K562 (cell line): ENCODE data around the gene SPINK5. TPM values are rescaled to one million over a fixed set of nuclear protein-coding genes. Genes with fewer than 3 reads are reported as not detected.

Source experiments
- ATAC-seq: fragments of 200-7000 bp; cut with Tn5 transposase; 3 replicates; pipeline ENCODE4 v1.9.1; 2020; ENCODE audit warnings: moderate library complexity
- BruUV-seq: library from RNA; stranded (reverse); fragments of 400-500 nt; replicated peaks from 2 replicates; lab custom pipeline; 2021; lab: Mats Ljungman, UMichigan
- CTCF ChIA-PET: fragments of 300-600 bp; formaldehyde crosslinking; extraction: SDS; loops from one replicate; lab custom pipeline; 2021; ENCODE audit warnings: low intra/inter-chr PET ratio; lab: Yijun Ruan, JAX
- POLR2A ChIA-PET: fragments of 300-600, 350-650 bp; sonication (Branson Sonifier 250); formaldehyde crosslinking; extraction: SDS; loops from one replicate; lab custom pipeline; 2021; ENCODE audit warnings: antibody characterized with exemption, inconsistent platforms; lab: Yijun Ruan, JAX
- DNase-seq, 4 experiments: peaks; one replicate each; pipeline versions ENCODE4 v3.0.0 to v3.0.0-alpha.2; 2011 to 2018; ENCODE audit warnings: low spot score in 3 of 4, mixed read lengths in 3 of 4; ENCODE audit errors: extremely low read depth in 1 of 4
- FAIRE-seq: peaks from 2 replicates; lab custom pipeline; 2011; peaks lifted over from hg19 to GRCh38; lab: Jason Lieb, UNC
- H2AFZ ChIP-seq: 2 replicates; pipeline ENCODE4 v1.6.0; 2011; ENCODE audit warnings: low read depth, low read length, control low read depth, inconsistent platforms
- H3K27ac ChIP-seq: fragments of 200-600 bp; 3 replicates; pipeline ENCODE4 v1.8.0; 2011; ENCODE audit warnings: low read depth, mild to moderate bottlenecking, control low read depth, inconsistent platforms, low read length, moderate library complexity, mixed read lengths; ENCODE audit errors: extremely low read depth
- H3K27me3 ChIP-seq, 2 experiments: fragments of 300-600 bp in 1 of 2; 2 replicates in 1 of 2; 3 replicates in 1 of 2; pipeline versions ENCODE4 v1.6.0 to v1.8.0; 2011; ENCODE audit warnings: inconsistent platforms in 2 of 2, low read length in 2 of 2, mild to moderate bottlenecking in 1 of 2, mixed read lengths in 1 of 2, moderate library complexity in 1 of 2; ENCODE audit not compliant: control insufficient read depth in 2 of 2, insufficient read depth in 2 of 2
- H3K36me3 ChIP-seq: fragments of 300-600 bp; 3 replicates; pipeline ENCODE4 v1.8.0; 2011; ENCODE audit warnings: mild to moderate bottlenecking, low read length, inconsistent platforms; ENCODE audit not compliant: control insufficient read depth, insufficient read depth
- H3K4me1 ChIP-seq, 2 experiments: fragments of 200-600 bp in 1 of 2; replicated peaks in 1 of 2; 2 replicates in 1 of 2; 3 replicates in 1 of 2; pipeline versions ENCODE4 v1.5.1 to v1.8.0; 2011; ENCODE audit warnings: inconsistent platforms in 2 of 2, low read length in 2 of 2, mild to moderate bottlenecking in 1 of 2, mixed read lengths in 1 of 2, moderate library complexity in 1 of 2; ENCODE audit not compliant: control insufficient read depth in 2 of 2, insufficient read depth in 2 of 2
- H3K4me2 ChIP-seq: 2 replicates; pipeline ENCODE4 v1.6.1; 2011; ENCODE audit warnings: low read length, control low read depth, inconsistent platforms, mixed read lengths; ENCODE audit not compliant: insufficient read depth
- H3K4me3 ChIP-seq: fragments of 200-600 bp; sonication (generic), shearing (Covaris generic); 2 replicates; pipeline ENCODE4 v1.5.1; 2016; ENCODE audit warnings: control low read depth, inconsistent platforms
- H3K79me2 ChIP-seq: fragments of 200-600 bp; 3 replicates; pipeline ENCODE4 v1.8.0; 2011; ENCODE audit warnings: low read length, inconsistent platforms; ENCODE audit not compliant: control insufficient read depth, insufficient read depth
- H3K9ac ChIP-seq, 2 experiments: 2 replicates each; pipeline versions ENCODE4 v1.6.0 to v1.6.1; 2011; ENCODE audit warnings: low read depth in 2 of 2, low read length in 2 of 2, control low read depth in 1 of 2, inconsistent platforms in 1 of 2, mild to moderate bottlenecking in 1 of 2, mixed read lengths in 1 of 2; ENCODE audit not compliant: insufficient read depth in 1 of 2
- H3K9me1 ChIP-seq: one replicate; pipeline ENCODE4 v1.6.0; 2011; ENCODE audit warnings: inconsistent platforms, mild to moderate bottlenecking, low read length, moderate library complexity; ENCODE audit not compliant: control insufficient read depth, insufficient read depth
- H3K9me3 ChIP-seq: replicated peaks from 2 replicates; pipeline ENCODE4 v1.5.1; 2011; ENCODE audit warnings: low read depth, low read length, inconsistent platforms; ENCODE audit not compliant: control insufficient read depth, insufficient read depth
- H4K20me1 ChIP-seq: replicated peaks from 2 replicates; pipeline ENCODE4 v1.6.1; 2011; ENCODE audit warnings: low read length, inconsistent platforms, mixed read lengths; ENCODE audit not compliant: control insufficient read depth, insufficient read depth
- MAFG ChIP-seq: fragments of 450-650 bp; conservative IDR thresholded peaks from 2 replicates; pipeline ENCODE4 v1.6.1; 2016; ENCODE audit warnings: missing genetic modification characterization, missing compliant biosample characterization
- RCOR1 ChIP-seq, 2 experiments: IDR thresholded peaks; 2 replicates each; pipeline ENCODE4 v1.6.1; 2012; ENCODE audit warnings: low read depth in 2 of 2, low read length in 2 of 2, borderline replicate concordance in 1 of 2, improper control_type of control experiment in 1 of 2
- SNAPC5 ChIP-seq: fragments of 250-450 bp; sonication (Bioruptor Pico); IDR thresholded peaks from 2 replicates; pipeline ENCODE4 v1.8.0; 2021; ENCODE audit warnings: moderate library complexity, mild to moderate bottlenecking, inconsistent platforms
- USF2 ChIP-seq: sonication (generic); formaldehyde crosslinking; IDR thresholded peaks from 2 replicates; pipeline ENCODE4 v1.5.0; 2020; ENCODE audit warnings: missing genetic modification reagents
- ZNF134 ChIP-seq: fragments of 250-450 bp; sonication (Bioruptor Pico); conservative IDR thresholded peaks from 2 replicates; pipeline ENCODE4 v1.4.0; 2020
- WGBS: fragments of 100-300 bp; shearing (Covaris generic); methylation state at CpG from one replicate; pipeline ENCODE4 v1.1.6; 2016; ENCODE audit warnings: low coverage, mixed read lengths; ENCODE audit not compliant: insufficient coverage; ENCODE audit errors: missing lambda C conversion rate; 5-methylcytosine and 5-hydroxymethylcytosine counted together
- in situ Hi-C: fragments of 300-500 bp; cut with MboI; formaldehyde crosslinking; loops from 4 replicates; pipeline ENCODE4 v1.15.0; 2018; ENCODE audit warnings: inconsistent platforms, mixed read lengths
- intact Hi-C: fragments of 100-400 bp; cut with micrococcal nuclease; formaldehyde crosslinking; loops from 2 replicates; pipeline ENCODE4 v1.14.2; 2022
- polyA plus RNA-seq, 8 experiments: library from polyadenylated mRNA; depleted of rRNA in 4 of 8; stranded (reverse) in 5 of 8; unstranded in 3 of 8; fragments of >200 nt; fragmentation: Nextera tagmentation in 2 of 8; fragmentation: Illumina TruSeq in 1 of 8; extraction: Ambion mirVana in 2 of 8; extraction: Trizol in 1 of 8; gene quantifications; 2 replicates each; pipeline versions ENCODE4 v1.2.1 to v1.2.3, GENCODE V29; 2011 to 2014; ENCODE audit warnings: inconsistent platforms in 1 of 8, missing spikeins in 1 of 8
- total RNA-seq, 7 experiments: library from RNA; depleted of rRNA in 6 of 7; stranded (reverse); fragments of >200 nt in 6 of 7; fragmentation: Illumina TruSeq in 2 of 7; extraction: Trizol in 2 of 7; gene quantifications; 2 replicates each; pipeline versions ENCODE4 v1.2.1 to v1.2.3, GENCODE V29; 2011 to 2021; ENCODE audit warnings: low replicate concordance in 1 of 7

The SPINK5 gene
- total and polyA plus RNA-seq, 9 of the 15 experiments (the other 6 are each of a cell fraction or from before 2014, with no cell fraction given), result 0.07 to 0.68 (median 0.16) TPM; not detected in 1

GRCh38 chr5:148176480-148176879 lies 112.7 kb downstream of the SPINK5 start:
- no peaks in the 10 kb centered on the region for H3K27me3 ChIP-seq
- no peaks in the 10 kb centered on the region for H3K9me3 ChIP-seq
- no peak for DNase-seq
- H3K9me1 ChIP-seq, result no peaks in the 10 kb centered on the region
- no TSS peak for BruUV-seq
- no peak for ATAC-seq
- ChIA-PET POLR2A (no interaction called here), CTCF (no interaction called here)
- H4K20me1 ChIP-seq, result no peaks in the 10 kb centered on the region
- no peak overlapping the region for H3K9ac ChIP-seq
- H3K4me2 ChIP-seq, result no peak overlapping the region
- H3K27ac ChIP-seq, result no peak overlapping the region
- intact Hi-C loops, result loop anchor here (10.0 kb wide), 1 partner anchor 938 kb away; no protein-coding TSS in a partner anchor
- WGBS, result 4% methylated on average over 2 of the region's 2 CpGs
- no peak for FAIRE-seq
- no peaks in the 10 kb centered on the region for H3K79me2 ChIP-seq
- H3K4me1 ChIP-seq, result no peaks in the 10 kb centered on the region
- no peak overlapping the region for H3K4me3 ChIP-seq
- TF ChIP-seq USF2 (CRISPR knock-in tag), result no peak
- no peak for TF ChIP-seq MAFG (tag)
- no peak for TF ChIP-seq SNAPC5
- no peak for TF ChIP-seq RCOR1 (IDR thresholded peaks at IDR 0.05; ENCODE audit: borderline replicate concordance in 1 of 2, low read depth in 2 of 2, low read length in 2 of 2)
- TF ChIP-seq ZNF134 (CRISPR knock-in tag), result no peak
- in situ Hi-C loops, result loop anchor here (5.0 to 25.0 kb wide), 2 partner anchors 556 to 861 kb away; no protein-coding TSS in a partner anchor
- no peaks in the 10 kb centered on the region for H3K36me3 ChIP-seq
- H2AFZ ChIP-seq, result no peak overlapping the region
